Measurements from ENCODE around the gene FBXO42.

Gene FBXO42

GRCh38 chr1:16324456-16324890 lies 27.8 kb downstream of the FBXO42 start:
- peak; percentile 75 for DNase-seq

GRCh38 chr1:16321176-16321867 lies 31.0 kb downstream of the FBXO42 start:
- DNase-seq: peak; percentile 41

GRCh38 chr1:16318555-16318954 lies 33.7 kb downstream of the FBXO42 start:
- DNase-seq: no peak

- no peak for DNase-seq
Measured at GRCh38 chr1:16315437-16315836, 36.8 kb downstream of the FBXO42 start.

GRCh38 chr1:16307222-16307621 lies 45.1 kb downstream of the FBXO42 start:
- DNase-seq: no peak

GRCh38 chr1:16302709-16303627 lies 49.3 kb downstream of the FBXO42 start:
- DNase-seq: no peak

GRCh38 chr1:16300436-16300835 lies 51.8 kb downstream of the FBXO42 start:
- no peak for DNase-seq

GRCh38 chr1:16298653-16299052 lies 53.6 kb downstream of the FBXO42 start:
- DNase-seq: no peak

- DNase-seq: no peak
Measured at GRCh38 chr1:16296643-16297042, 55.6 kb downstream of the FBXO42 start.

GRCh38 chr1:16294219-16295212 lies 57.8 kb downstream of the FBXO42 start:
- DNase-seq: no peak

GRCh38 chr1:16293538-16293937 lies 58.7 kb downstream of the FBXO42 start:
- no peak for DNase-seq

- no peak for DNase-seq
Measured at GRCh38 chr1:16292739-16293138, 59.5 kb downstream of the FBXO42 start.

- no peak for DNase-seq
Measured at GRCh38 chr1:16289959-16290358, 62.3 kb downstream of the FBXO42 start.

GRCh38 chr1:16286122-16286521 lies 66.2 kb downstream of the FBXO42 start:
- no peak for DNase-seq

GRCh38 chr1:16281765-16282164 lies 70.5 kb downstream of the FBXO42 start:
- no peak for DNase-seq

GRCh38 chr1:16279186-16279585 lies 73.1 kb downstream of the FBXO42 start:
- DNase-seq: no peak

- DNase-seq: no peak
Measured at GRCh38 chr1:16276302-16277030, 75.8 kb downstream of the FBXO42 start.

GRCh38 chr1:16275591-16275990 lies 76.7 kb downstream of the FBXO42 start:
- no peak for DNase-seq

GRCh38 chr1:16267690-16268180 lies 84.5 kb downstream of the FBXO42 start:
- DNase-seq: no peak

- DNase-seq: peak; percentile 22
Measured at GRCh38 chr1:16266411-16267118, 85.7 kb downstream of the FBXO42 start.

- DNase-seq: no peak
Measured at GRCh38 chr1:16262067-16262466, 90.2 kb downstream of the FBXO42 start.

Measured in fibroblast of skin of scalp (primary cell).